Activated T-cell treated with anti-CD3 and anti-CD28 coated beads, Interleukin-2, amount 50 U/mL, for 4 hours (primary cell): ENCODE results near the gene KRTAP5-6. TPM values are rescaled to one million over a fixed set of nuclear protein-coding genes. Genes with fewer than 3 reads are reported as not detected.

ENCODE experiments used
- ATAC-seq, 2 donors: fragments of 200-7000 bp; cut with Tn5 transposase; one replicate each; pipeline ENCODE4 v1.10.0; 2021
- DNase-seq: peaks from one replicate; pipeline ENCODE4 v3.0.0-alpha.2; 2020
- H3K27me3 Mint-ChIP-seq: one replicate; pipeline ENCODE4 v1.8.0; 2021; ENCODE audit warnings: low read depth, mixed read lengths
- H3K36me3 Mint-ChIP-seq: one replicate; pipeline ENCODE4 v1.8.0; 2022; ENCODE audit warnings: mixed read lengths; ENCODE audit not compliant: insufficient read depth
- H3K4me1 Mint-ChIP-seq: one replicate; pipeline ENCODE4 v1.8.0; 2021; ENCODE audit warnings: low read depth, mixed read lengths
- H3K4me3 Mint-ChIP-seq: one replicate; pipeline ENCODE4 v1.8.0; 2021; ENCODE audit warnings: mild to moderate bottlenecking, moderate library complexity, mixed read lengths
- H3K9me3 Mint-ChIP-seq: one replicate; pipeline ENCODE4 v1.8.0; 2021; ENCODE audit warnings: mixed read lengths
- total RNA-seq, 3 donors: library from RNA; stranded (reverse); gene quantifications; one replicate each; pipeline ENCODE4 v1.2.1, GENCODE V29; 2021

KRTAP5-6 gene
- total RNA-seq, 3 donors from 2014 or later, result not detected

DNA sequence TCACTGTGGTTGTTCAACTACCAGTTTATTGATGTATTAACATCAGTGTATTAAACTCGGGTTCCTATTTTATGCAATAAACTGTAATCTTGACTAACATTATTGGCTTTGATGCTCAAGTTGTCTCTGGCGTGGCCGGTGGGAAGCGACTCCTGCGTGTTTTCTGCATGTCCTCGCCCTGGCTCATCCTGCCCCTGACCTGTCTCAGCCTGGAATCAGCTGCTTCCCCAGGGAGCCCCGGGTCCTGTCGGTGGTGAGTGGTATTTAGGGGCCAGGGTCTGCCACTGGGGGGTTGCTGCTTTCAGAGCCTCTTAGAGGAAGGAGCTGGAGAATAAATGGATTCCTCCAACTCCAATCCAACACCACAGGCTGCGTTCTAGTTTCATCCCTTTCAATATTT, 30.9 kb downstream of the KRTAP5-6 start:
- H3K4me3 Mint-ChIP-seq, result no peak overlapping the region
- no peaks in the 10 kb centered on the region for H3K9me3 Mint-ChIP-seq
- H3K36me3 Mint-ChIP-seq, result no peaks in the 10 kb centered on the region
- ATAC-seq, result no peak
- H3K4me1 Mint-ChIP-seq, result peaks cover 20% of the 10 kb centered on the region
- peaks cover 40% of the 10 kb centered on the region for H3K27me3 Mint-ChIP-seq
- no peak for DNase-seq

DNA sequence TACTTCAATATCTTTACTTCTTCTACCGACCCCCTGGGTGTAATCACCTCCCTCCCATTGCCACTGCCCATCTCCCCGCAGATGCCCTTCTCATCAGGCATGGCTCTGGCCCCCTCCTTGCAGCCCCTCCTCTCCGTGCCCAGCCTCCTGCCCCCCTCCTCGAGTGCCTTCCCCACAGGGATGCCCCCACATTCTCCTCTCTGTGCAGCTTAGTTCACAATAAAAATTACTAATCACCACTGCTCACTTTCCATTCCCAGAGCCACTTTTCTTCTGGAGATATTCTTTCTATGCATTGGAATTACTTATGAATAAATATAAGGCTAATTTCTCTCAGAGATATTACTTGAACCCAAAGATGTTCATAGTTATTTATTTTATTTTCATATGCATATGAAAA, 31.3 kb downstream of the KRTAP5-6 start:
- ATAC-seq, result no peak
- Mint-ChIP-seq H3K4me1 (peaks cover 20% of the 10 kb centered on the region), H3K27me3 (peaks cover 38% of the 10 kb centered on the region), H3K36me3 (no peaks in the 10 kb centered on the region), H3K9me3 (no peaks in the 10 kb centered on the region), H3K4me3 (no peak overlapping the region)
- no peak for DNase-seq

DNA sequence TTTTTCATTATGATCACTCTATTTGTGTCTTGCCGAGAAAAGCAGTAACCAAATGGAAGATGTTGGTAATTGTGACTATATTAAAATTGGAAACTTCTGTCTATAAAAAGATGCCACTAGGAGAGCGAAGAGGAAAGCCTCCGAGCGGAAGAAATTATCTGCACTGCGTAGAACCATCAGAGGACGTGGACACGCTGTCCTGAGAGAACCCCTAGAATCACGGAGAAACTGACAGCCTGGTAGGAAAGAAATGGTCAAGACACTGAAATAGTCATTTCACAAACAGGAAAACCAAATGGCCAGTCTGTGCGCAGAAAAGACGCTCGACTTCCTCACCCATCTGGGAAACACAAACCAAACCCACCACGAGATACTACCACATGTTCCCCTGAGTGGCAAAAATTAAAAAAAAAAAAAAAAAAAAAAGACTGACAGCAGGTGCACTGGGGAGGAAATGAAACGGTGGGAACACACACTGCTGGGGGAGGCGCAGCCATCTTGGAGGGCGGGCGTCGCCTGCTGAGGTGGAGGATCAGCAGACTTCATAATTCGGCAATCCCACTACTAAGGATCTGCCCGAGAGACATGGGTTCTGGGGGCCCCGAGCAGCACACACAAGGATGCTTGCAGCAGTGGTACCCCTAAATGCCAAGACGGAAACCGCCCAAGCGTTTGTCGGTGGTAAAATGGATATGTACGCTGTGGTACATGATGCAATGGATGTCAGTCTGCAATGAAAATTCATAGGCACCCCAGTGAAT, 32.1 kb downstream of the KRTAP5-6 start:
- ATAC-seq, result peak; percentile 30 to 45
- H3K4me1 Mint-ChIP-seq, result peaks cover 26% of the 10 kb centered on the region
- no peak for DNase-seq
- H3K27me3 Mint-ChIP-seq, result peaks cover 45% of the 10 kb centered on the region
- peak overlapping the region; percentile 16 for H3K4me3 Mint-ChIP-seq
- no peaks in the 10 kb centered on the region for H3K36me3 Mint-ChIP-seq
- no peaks in the 10 kb centered on the region for H3K9me3 Mint-ChIP-seq

DNA sequence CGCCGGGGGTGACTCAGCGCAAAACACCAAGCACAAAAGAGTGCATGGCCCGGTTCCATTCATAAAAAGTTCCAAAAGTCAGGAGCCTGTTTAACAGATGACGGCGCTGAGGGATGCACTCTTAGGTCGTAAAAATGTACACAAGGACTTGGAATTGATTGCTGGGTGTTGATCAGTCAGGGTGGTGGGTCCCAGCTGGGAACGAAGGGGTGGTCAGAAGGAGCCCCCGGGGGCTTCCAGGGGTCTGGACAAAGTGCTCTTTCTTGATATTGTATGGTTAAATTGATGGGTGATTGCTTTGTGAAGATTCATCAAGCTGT, 32.7 kb downstream of the KRTAP5-6 start:
- H3K36me3 Mint-ChIP-seq, result no peaks in the 10 kb centered on the region
- H3K4me3 Mint-ChIP-seq, result no peak overlapping the region
- no peaks in the 10 kb centered on the region for H3K9me3 Mint-ChIP-seq
- peaks cover 46% of the 10 kb centered on the region for H3K27me3 Mint-ChIP-seq
- DNase-seq, result no peak
- no peak for ATAC-seq
- peaks cover 28% of the 10 kb centered on the region for H3K4me1 Mint-ChIP-seq

DNA sequence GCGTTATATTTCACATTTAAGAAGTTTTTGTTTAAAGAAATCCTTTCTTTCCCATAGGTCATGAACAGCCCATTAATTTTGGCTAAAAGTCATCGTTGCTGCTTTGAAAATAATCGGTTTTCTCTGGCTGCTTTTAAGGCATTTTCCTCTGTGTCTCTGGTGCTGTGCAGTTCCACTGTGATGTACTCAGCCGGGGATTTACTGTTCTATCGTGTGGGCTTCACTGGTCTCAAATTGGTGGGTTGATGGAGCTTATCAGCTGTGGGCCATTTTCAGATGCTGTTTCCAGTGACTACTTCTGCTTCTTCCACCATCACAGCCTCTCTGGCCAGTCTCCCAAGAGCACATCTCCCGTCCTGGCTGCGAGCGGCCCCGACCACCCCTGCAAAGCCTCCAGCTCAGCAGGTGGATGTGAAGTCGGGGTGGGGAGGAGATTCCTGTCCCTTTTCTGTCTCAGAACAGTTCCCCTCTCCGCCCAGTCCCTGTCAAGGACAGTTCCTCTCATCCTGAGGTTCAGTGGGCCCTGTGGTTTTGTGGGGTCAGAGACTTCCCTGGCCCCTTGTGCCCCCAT, 33.1 kb downstream of the KRTAP5-6 start:
- ATAC-seq (no peak), DNase-seq (no peak)
- H3K4me3 Mint-ChIP-seq, result peak overlapping the region; percentile 12
- H3K27me3 Mint-ChIP-seq, result peaks cover 46% of the 10 kb centered on the region
- no peaks in the 10 kb centered on the region for H3K9me3 Mint-ChIP-seq
- H3K36me3 Mint-ChIP-seq, result no peaks in the 10 kb centered on the region
- H3K4me1 Mint-ChIP-seq, result peaks cover 28% of the 10 kb centered on the region

DNA sequence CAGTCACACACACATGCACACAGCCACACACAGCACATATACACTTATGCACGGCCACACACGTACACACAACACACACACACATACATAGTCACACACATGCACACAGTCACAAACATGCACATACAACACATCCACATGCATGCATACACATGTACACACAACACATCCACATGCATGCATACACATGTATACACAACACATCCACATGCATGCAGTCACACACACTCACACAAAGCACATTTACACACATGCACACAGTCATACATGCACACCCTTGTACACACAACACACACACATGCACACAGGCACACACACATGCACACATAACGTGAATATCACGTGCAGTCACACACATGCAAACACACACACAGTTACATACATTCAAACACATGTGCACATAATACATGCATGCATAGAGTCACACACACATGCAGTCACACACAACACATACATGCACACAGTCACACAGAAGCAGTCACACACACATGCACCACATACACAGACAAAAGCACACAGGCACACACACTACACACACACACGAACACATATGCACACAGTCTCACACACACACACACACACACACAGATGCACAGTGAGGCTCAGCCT, 34.6 kb downstream of the KRTAP5-6 start:
- peaks cover 52% of the 10 kb centered on the region for H3K27me3 Mint-ChIP-seq
- no peak for DNase-seq
- H3K9me3 Mint-ChIP-seq, result peaks cover 9% of the 10 kb centered on the region
- H3K4me1 Mint-ChIP-seq, result peaks cover 28% of the 10 kb centered on the region
- no peaks in the 10 kb centered on the region for H3K36me3 Mint-ChIP-seq
- ATAC-seq, result no peak
- no peak overlapping the region for H3K4me3 Mint-ChIP-seq

DNA sequence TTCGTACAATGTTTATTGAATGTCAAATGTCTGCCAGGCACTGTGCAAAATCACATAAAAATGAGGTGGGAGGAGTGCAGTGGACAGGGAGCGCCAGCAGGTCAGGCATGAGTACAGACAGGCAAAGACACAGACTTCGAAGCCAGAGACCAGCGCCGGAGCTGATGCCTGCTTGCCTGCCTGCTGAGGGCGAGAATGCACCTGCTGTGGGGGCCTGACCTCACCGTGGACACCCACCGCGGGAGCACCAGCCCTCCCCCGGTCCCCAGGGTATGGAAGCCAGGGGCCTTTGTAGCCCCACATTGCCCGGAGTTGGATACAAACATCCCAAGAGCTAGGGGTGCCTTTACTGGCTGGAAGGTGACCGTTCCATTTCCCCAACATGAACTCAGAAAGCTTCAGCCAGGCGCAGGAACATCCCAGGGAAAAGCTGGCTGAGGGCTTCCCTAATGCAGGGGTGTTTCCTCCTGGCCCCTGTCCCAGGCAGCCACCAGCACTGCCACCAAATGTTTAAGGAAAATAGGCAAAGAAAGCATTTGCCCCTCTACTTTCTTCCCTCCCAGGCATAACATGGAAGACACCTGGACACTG, 35.5 kb downstream of the KRTAP5-6 start:
- Mint-ChIP-seq H3K36me3 (no peaks in the 10 kb centered on the region), H3K4me3 (no peak overlapping the region), H3K4me1 (peaks cover 25% of the 10 kb centered on the region), H3K9me3 (peaks cover 14% of the 10 kb centered on the region), H3K27me3 (peaks cover 52% of the 10 kb centered on the region)
- DNase-seq (no peak), ATAC-seq (no peak)

DNA sequence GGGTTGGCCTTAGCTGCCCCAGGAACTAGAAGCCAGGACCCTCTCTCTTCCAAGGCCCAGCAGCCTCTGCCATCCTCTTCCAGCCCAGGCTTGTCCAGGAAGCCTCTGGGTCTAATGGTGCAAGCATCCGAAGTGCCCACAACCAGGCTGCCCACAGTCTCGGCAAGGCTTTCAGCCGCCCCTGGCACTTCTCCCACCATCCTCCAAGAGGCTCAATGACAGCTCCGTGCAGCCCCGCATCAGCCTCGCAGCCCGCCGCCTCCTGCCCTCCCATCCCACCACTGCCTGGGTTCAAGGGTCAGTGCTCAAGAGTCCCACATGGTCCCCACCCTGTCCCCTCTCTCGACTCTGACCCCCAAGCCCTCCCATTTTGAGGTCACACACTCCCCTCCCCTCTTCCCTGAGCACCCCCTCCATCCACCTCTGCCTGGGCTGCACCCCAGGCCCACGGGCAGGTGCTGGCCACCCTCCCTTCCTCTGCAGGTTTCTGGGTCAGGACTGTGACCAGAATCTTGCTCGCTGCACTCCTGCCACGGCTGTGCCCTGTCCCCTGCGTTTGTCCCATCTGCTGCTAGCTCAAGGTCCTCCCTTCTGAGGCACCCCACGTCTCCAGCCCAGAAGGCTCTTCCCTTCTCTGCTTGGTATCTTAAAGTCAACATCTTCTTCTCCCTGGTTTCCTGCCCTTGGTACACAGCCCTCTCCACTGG, 36.2 kb downstream of the KRTAP5-6 start:
- Mint-ChIP-seq H3K9me3 (peaks cover 14% of the 10 kb centered on the region), H3K4me1 (peaks cover 22% of the 10 kb centered on the region), H3K4me3 (no peak overlapping the region), H3K27me3 (peaks cover 46% of the 10 kb centered on the region), H3K36me3 (no peaks in the 10 kb centered on the region)
- ATAC-seq (no peak), DNase-seq (no peak)

DNA sequence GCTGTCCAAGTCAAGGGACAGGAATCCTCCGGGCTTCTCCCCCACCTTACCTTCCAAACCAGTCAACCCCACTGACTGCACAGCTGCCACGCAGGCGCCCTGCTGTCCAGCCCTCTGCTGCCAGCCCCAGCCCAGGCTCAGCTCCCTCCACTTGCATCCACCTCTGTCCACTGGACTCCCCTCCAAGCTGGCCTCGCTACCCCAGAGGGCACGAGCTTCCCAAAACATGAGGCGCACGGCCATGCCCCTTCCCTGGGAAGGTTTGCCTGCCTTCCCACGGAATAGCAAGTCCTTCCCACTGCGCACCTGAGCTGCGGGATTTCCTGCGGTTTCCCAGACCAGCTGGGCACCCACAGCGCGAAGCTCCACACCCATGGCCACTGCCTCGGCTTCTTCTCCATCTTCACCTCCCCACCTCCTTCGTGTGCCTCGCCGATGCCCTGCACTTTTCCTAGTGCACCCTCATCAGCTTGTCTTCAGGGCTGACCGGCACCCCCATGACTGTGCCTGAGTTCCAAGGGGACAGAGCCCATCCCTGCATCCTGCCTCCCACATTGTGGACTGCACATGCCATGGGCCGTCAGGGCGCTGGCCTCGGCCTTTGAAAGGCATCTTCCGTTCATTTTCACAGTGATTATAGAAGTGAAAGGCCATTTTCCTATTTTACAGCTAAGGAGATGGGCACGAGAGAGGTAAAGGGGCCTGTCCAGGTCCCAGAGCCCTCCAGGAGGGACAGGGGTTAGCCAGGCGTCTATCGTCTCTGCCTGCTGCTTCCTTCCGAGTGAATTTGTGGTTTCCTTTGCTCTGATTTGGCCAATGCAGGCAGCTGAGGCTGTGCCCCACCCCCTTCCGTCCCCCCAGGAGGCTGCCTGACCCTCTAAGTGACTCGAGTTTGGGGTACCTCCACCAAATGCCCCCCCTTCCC, 37.0 kb downstream of the KRTAP5-6 start:
- Mint-ChIP-seq H3K27me3 (peaks cover 41% of the 10 kb centered on the region), H3K4me3 (no peak overlapping the region), H3K9me3 (peaks cover 14% of the 10 kb centered on the region), H3K36me3 (no peaks in the 10 kb centered on the region), H3K4me1 (peaks cover 18% of the 10 kb centered on the region)
- no peak for DNase-seq
- no peak for ATAC-seq

DNA sequence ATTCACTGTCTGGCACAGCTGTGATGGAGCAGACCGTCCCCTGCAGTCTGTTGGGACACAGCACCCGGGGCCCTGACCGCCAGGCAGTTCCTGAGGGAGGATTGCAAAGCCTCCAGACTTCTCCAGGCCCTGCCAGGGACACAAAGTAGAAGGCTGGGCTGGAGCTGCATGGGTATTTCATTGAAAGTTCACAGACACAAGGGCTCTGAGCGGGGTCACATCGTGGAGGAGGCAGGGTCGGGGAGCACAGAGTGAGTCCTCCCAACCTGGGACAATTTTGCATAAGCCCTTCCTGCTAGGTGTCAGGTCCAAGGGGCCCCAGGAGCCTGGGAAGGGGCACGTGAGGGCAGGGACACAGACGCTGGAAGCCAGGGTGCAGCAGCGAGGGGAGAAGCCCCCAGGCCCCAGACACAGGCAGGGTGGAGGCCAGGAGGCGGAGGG, 37.7 kb downstream of the KRTAP5-6 start:
- Mint-ChIP-seq H3K4me1 (peaks cover 12% of the 10 kb centered on the region), H3K36me3 (no peaks in the 10 kb centered on the region), H3K9me3 (peaks cover 14% of the 10 kb centered on the region), H3K27me3 (peaks cover 44% of the 10 kb centered on the region), H3K4me3 (no peak overlapping the region)
- ATAC-seq, result no peak
- DNase-seq, result no peak

DNA sequence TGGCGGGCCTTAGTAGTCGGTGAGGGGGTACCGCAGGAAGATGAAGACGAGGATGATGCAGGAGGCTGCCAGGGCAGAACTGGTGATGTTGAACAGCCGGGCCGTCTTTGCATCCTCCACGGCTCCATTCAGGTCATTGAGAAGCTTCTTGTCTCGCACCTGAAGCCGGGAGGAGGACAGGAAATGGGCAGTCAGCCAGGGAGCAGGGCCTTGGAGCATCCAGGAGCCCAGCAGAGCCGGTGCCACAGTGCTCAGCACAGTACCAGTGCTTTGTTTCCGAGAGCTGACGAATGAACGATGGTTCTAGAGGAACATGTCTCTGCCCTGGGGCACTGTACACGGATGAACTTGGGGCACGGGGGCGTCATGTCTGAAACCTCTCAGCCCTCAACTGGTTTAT, 38.3 kb downstream of the KRTAP5-6 start:
- Mint-ChIP-seq H3K4me3 (no peak overlapping the region), H3K36me3 (no peaks in the 10 kb centered on the region), H3K27me3 (peaks cover 40% of the 10 kb centered on the region), H3K9me3 (peaks cover 14% of the 10 kb centered on the region), H3K4me1 (peaks cover 8% of the 10 kb centered on the region)
- no peak for DNase-seq
- no peak for ATAC-seq

DNA sequence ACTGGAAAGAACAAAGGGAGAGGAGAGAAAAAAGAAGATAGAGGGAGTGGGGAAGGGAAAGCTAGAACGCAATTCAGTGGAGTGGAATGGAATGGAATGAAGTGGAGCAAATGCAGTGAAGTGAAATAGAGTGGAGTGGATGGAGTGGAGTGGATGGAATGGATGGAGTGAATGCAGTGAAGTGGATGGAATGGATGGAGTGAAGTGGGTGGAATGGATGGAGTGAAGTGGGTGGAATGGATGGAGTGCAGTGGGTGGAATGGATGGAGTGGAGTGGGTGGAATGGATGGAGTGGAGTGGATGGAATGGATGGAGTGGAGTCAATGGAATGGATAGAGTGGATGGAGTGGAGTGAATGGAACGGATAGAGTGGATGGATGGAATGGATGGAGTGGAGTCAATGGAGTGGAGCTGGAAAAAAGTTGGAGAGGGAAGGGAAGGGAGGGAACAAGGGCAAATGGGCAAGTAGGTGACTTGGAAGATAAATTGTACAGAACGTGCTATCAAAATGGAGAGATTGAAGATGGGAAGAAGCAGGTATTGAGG, 39.5 kb downstream of the KRTAP5-6 start:
- H3K9me3 Mint-ChIP-seq, result peaks cover 14% of the 10 kb centered on the region
- ATAC-seq (no peak), DNase-seq (no peak)
- H3K36me3 Mint-ChIP-seq, result no peaks in the 10 kb centered on the region
- H3K27me3 Mint-ChIP-seq, result peaks cover 34% of the 10 kb centered on the region
- H3K4me3 Mint-ChIP-seq, result no peak overlapping the region
- peaks cover 8% of the 10 kb centered on the region for H3K4me1 Mint-ChIP-seq

DNA sequence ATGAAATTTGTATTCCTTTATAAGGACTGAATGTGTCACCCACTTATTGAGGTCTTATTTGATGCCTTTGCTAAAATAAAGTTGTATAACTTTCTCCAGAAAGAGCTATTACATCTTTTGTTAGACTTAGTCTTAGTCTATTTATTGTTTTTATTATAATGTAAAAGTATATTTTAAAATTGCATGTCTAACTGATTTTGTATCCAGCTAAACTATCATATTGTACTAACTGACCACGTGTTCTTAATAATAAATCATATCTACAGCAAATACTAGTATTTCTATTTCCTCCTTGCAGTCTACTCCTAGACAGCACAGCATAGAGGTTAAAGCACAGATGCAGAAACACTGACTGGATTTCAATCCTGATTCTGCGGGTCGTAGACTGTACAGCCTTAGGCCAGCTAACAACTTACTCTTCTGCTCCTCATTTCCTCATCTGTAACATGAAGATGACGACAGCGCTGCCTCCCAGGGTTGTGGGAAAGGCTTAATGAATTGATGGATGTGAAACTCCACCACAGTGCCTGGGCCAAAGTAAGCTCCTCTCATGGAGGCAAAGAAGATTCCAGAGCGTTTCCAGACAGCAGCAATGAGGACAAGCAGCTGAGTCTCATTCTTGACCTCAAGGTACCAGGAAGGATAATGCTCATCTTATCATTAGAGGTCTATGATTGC, 40.2 kb downstream of the KRTAP5-6 start:
- no peak for ATAC-seq
- no peaks in the 10 kb centered on the region for H3K36me3 Mint-ChIP-seq
- no peak for DNase-seq
- no peak overlapping the region for H3K4me3 Mint-ChIP-seq
- peaks cover 14% of the 10 kb centered on the region for H3K9me3 Mint-ChIP-seq
- H3K27me3 Mint-ChIP-seq, result peaks cover 28% of the 10 kb centered on the region
- H3K4me1 Mint-ChIP-seq, result peaks cover 8% of the 10 kb centered on the region
